SIG-M5 treated with dmso at 0.1 percent for 504 hours (cell line): ENCODE measurements around the gene GNB3.
A peak's percentile ranks its signal among the peaks of the same experiment; 100 is the strongest.
"Not testable (repeated sequence)": the region's sequence is repeated elsewhere in the genome, so short reads cannot be mapped to it uniquely, and the experiment has no call there.

Source experiments
- DNase-seq: peaks from one replicate; lab custom pipeline; 2025; ENCODE audit not compliant: unreplicated experiment; lab: John Stamatoyannopoulos, UW

Gene GNB3

GRCh38 chr12:6874015-6874368, 33.3 kb downstream of the GNB3 start:
- not testable (repeated sequence) for DNase-seq

GRCh38 chr12:6879824-6880223, 39.1 kb downstream of the GNB3 start:
- DNase-seq: not testable (repeated sequence)

GRCh38 chr12:6883252-6883651, 42.5 kb downstream of the GNB3 start:
- DNase-seq: no peak

- no peak for DNase-seq
Measured at GRCh38 chr12:6883683-6884082, 43.0 kb downstream of the GNB3 start.

- no peak for DNase-seq
Measured at GRCh38 chr12:6884539-6884938, 43.8 kb downstream of the GNB3 start.

GRCh38 chr12:6886206-6886999, 45.7 kb downstream of the GNB3 start:
- DNase-seq: not testable (repeated sequence)

GRCh38 chr12:6887460-6887859, 46.7 kb downstream of the GNB3 start:
- DNase-seq: peak; percentile 76

GRCh38 chr12:6888360-6888759, 47.6 kb downstream of the GNB3 start:
- DNase-seq: no peak

- not testable (repeated sequence) for DNase-seq
Measured at GRCh38 chr12:6888794-6889193, 48.1 kb downstream of the GNB3 start.

GRCh38 chr12:6889775-6890573, 49.2 kb downstream of the GNB3 start:
- not testable (repeated sequence) for DNase-seq

- DNase-seq: peak; percentile 95
Measured at GRCh38 chr12:6890789-6891645, 50.3 kb downstream of the GNB3 start.

- DNase-seq: no peak
Measured at GRCh38 chr12:6891646-6892001, 50.9 kb downstream of the GNB3 start.

- DNase-seq: not testable (repeated sequence)
Measured at GRCh38 chr12:6892683-6893082, 52.0 kb downstream of the GNB3 start.

GRCh38 chr12:6894321-6894720, 53.6 kb downstream of the GNB3 start:
- DNase-seq: no peak
